GM18909 (cell line): ENCODE measurements around the gene AMHR2.

Experiments
- ATAC-seq: cut with Tn5 transposase; IDR thresholded peaks from one replicate; pipeline ENCODE4 v1.9.1; 2021; ENCODE audit warnings: mild to moderate bottlenecking; ENCODE audit not compliant: unreplicated experiment, poor library complexity

AMHR2 gene

GRCh38 chr12:53476769-53477209 lies 53.1 kb downstream of the AMHR2 start:
- no peak for ATAC-seq

GRCh38 chr12:53478865-53479264 lies 55.2 kb downstream of the AMHR2 start:
- ATAC-seq: no peak

- ATAC-seq: no peak
Observed at GRCh38 chr12:53479331-53479730, 55.7 kb downstream of the AMHR2 start.

GRCh38 chr12:53480491-53481442 lies 57.1 kb downstream of the AMHR2 start:
- no peak for ATAC-seq
